Endothelial cell (in vitro differentiated cells): ENCODE results near the gene GPR68. TPM values are rescaled to one million over a fixed set of nuclear protein-coding genes. Genes with fewer than 3 reads are reported as not detected.

Source experiments
- DNase-seq: peaks from one replicate; pipeline ENCODE4 v3.0.0; 2021; ENCODE audit warnings: low spot score
- H3K27ac Mint-ChIP-seq: one replicate; pipeline ENCODE4 v1.8.0; 2021; ENCODE audit warnings: mixed read lengths, inconsistent platforms; ENCODE audit not compliant: unreplicated experiment
- H3K27me3 Mint-ChIP-seq: one replicate; pipeline ENCODE4 v1.8.0; 2021; ENCODE audit warnings: mild to moderate bottlenecking, moderate library complexity, mixed read lengths, inconsistent platforms; ENCODE audit not compliant: unreplicated experiment
- H3K36me3 Mint-ChIP-seq: one replicate; pipeline ENCODE4 v1.8.0; 2021; ENCODE audit warnings: mild to moderate bottlenecking, low read depth, mixed read lengths, inconsistent platforms; ENCODE audit not compliant: unreplicated experiment
- H3K4me1 Mint-ChIP-seq: one replicate; pipeline ENCODE4 v1.8.0; 2021; ENCODE audit warnings: mild to moderate bottlenecking, mixed read lengths, inconsistent platforms; ENCODE audit not compliant: unreplicated experiment
- H3K4me3 Mint-ChIP-seq: one replicate; pipeline ENCODE4 v1.8.0; 2021; ENCODE audit warnings: mild to moderate bottlenecking, mixed read lengths, inconsistent platforms; ENCODE audit not compliant: unreplicated experiment
- H3K9me3 Mint-ChIP-seq: one replicate; pipeline ENCODE4 v1.8.0; 2021; ENCODE audit warnings: mixed read lengths, inconsistent platforms; ENCODE audit not compliant: unreplicated experiment
- CTCF ChIP-seq: fragments of 200-600 bp; sonication (generic); IDR thresholded peaks from one replicate; pipeline ENCODE4 v1.5.0; 2021; ENCODE audit warnings: antibody characterized with exemption; ENCODE audit not compliant: unreplicated experiment
- total RNA-seq: library from RNA; stranded (reverse); fragmentation: NEBNext Ultra II Directional; extraction: Animal tissue kit (Norgen Biotek cat#: 25700); gene quantifications from one replicate; pipeline ENCODE4 v1.2.1, GENCODE V29; 2021; ENCODE audit not compliant: unreplicated experiment

Gene GPR68
- total RNA-seq, 1 donor from 2014 or later: 5.4 TPM

GRCh38 chr14:91290986-91291385 is 46.5 kb upstream of the GPR68 start:
- peaks cover 7% of the 10 kb centered on the region for H3K27me3 Mint-ChIP-seq
- H3K4me1 Mint-ChIP-seq: no peaks in the 10 kb centered on the region
- no peak overlapping the region for H3K4me3 Mint-ChIP-seq
- TF ChIP-seq CTCF: no peak
- no peaks in the 10 kb centered on the region for H3K9me3 Mint-ChIP-seq
- DNase-seq: no peak
- H3K36me3 Mint-ChIP-seq: peaks cover 48% of the 10 kb centered on the region
- no peak overlapping the region for H3K27ac Mint-ChIP-seq

DNA sequence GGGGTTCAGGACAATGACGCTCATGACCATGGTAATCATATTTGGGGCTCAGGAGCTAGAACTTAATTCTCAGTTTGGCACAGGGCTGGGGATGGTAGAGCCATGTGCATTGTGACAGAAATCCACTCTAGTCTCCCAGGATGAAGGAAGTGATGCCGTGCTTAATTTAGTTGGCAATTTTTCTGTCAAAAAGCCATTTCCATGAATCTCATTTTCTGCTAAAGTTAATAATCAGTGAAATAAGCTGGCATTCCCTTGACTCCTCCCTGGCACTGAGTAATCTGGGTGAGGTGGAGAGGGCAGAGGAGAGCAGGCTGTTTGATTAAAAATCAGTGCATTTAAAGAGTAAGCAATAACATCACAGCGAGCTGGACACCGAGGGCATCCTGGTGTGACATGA is 45.0 kb upstream of the GPR68 start:
- H3K4me1 Mint-ChIP-seq: no peaks in the 10 kb centered on the region
- H3K4me3 Mint-ChIP-seq: no peak overlapping the region
- peaks cover 43% of the 10 kb centered on the region for H3K36me3 Mint-ChIP-seq
- H3K27me3 Mint-ChIP-seq: peaks cover 6% of the 10 kb centered on the region
- peak overlapping the region; percentile 30 for H3K27ac Mint-ChIP-seq
- no peaks in the 10 kb centered on the region for H3K9me3 Mint-ChIP-seq
- no peak for TF ChIP-seq CTCF
- no peak for DNase-seq

- Mint-ChIP-seq H3K9me3 (no peaks in the 10 kb centered on the region), H3K4me3 (no peak overlapping the region), H3K4me1 (peaks cover 3% of the 10 kb centered on the region), H3K36me3 (peaks cover 43% of the 10 kb centered on the region), H3K27me3 (peaks cover 6% of the 10 kb centered on the region), H3K27ac (no peak overlapping the region)
- TF ChIP-seq CTCF: no peak
- DNase-seq: no peak
Measured at GRCh38 chr14:91288876-91289275, 44.4 kb upstream of the GPR68 start.

- Mint-ChIP-seq H3K27me3 (peaks cover 1% of the 10 kb centered on the region), H3K36me3 (peaks cover 35% of the 10 kb centered on the region), H3K9me3 (no peaks in the 10 kb centered on the region), H3K27ac (no peak overlapping the region), H3K4me1 (peaks cover 4% of the 10 kb centered on the region), H3K4me3 (no peak overlapping the region)
- peak; percentile 80 for DNase-seq
- peak; percentile 95 for TF ChIP-seq CTCF
Measured at GRCh38 chr14:91286530-91286937, 42.0 kb upstream of the GPR68 start.

- no peak for TF ChIP-seq CTCF
- no peak for DNase-seq
- Mint-ChIP-seq H3K36me3 (peaks cover 23% of the 10 kb centered on the region), H3K27ac (no peak overlapping the region), H3K4me3 (no peak overlapping the region), H3K27me3 (no peaks in the 10 kb centered on the region), H3K4me1 (peaks cover 5% of the 10 kb centered on the region), H3K9me3 (no peaks in the 10 kb centered on the region)
Measured at GRCh38 chr14:91284791-91285548, 40.5 kb upstream of the GPR68 start.
